Measurements from ENCODE around the gene MFN2.
"Not testable (repeated sequence)": the region's sequence is repeated elsewhere in the genome, so short reads cannot be mapped to it uniquely, and the experiment has no call there.

Gene MFN2

DNA sequence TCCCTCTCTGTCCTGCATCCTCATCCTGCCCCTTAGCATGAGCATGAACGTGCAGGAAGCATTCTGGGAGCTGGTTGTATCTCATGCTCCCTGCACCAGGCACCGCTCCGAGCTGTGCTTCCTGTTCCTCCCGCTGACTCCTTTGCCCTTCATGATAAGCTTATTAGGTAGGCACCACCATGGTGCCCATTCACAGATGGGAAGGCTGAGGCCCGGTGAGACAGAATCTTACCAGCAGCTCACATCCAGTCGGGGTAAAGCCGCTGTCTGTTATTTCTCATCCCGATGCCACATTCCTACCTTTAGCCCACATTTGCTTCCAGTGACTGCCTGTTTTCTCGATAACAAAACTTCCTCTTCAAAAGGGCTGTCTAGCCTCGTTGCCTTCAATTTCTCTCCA is 46.3 kb downstream of the MFN2 start:
- DNase-seq (ENCODE audit: low read depth) = no peak

DNA sequence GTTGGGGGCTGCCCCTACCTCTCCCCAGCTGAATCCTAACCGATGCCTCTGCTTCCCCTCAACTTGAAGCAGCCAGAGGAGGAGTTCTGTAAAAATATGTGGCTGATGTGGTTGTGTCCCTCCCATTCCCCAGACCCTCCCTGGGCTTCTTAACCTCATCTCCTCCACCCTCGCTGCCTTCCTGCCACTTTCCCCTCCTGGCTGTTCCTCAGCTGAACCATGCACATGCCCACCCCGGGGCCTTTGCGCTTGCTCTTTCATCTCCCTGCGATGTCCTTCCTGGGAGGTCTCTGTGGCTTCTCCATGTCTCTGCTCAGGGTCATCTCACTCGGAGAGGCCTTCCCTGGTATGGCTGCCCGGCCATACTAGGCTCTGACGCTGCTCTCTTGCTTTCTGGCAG is 48.0 kb downstream of the MFN2 start:
- DNase-seq (ENCODE audit: low read depth) = no peak

DNA sequence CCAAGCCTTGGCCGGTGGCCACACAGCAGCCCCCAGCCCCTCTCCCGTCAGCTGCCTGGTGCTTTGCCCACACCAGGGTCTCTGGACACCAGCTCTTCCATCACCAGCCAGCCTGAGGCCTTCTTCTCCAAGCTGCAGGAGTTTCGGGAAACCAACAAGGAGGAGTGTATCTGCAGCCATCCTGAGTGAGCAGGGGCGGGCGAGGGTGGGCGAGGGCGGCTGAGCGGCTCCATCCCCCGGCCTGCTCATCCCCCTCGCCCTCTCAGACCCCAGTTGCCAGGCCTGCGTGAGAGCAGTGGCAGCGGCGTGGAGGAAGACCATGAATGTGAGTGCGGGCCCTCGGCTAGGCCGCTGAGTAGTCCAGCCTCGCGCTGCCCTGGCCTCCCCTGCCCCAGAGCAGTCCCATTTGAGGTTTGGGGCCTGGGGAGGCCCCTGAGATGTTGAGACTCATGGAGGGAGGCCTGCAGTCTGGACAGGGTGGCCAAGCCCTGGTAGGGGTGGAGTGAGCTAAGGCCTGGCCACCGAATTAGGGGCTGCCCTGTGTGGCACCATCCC is 48.8 kb downstream of the MFN2 start:
- DNase-seq (ENCODE audit: low read depth) = no peak

DNA sequence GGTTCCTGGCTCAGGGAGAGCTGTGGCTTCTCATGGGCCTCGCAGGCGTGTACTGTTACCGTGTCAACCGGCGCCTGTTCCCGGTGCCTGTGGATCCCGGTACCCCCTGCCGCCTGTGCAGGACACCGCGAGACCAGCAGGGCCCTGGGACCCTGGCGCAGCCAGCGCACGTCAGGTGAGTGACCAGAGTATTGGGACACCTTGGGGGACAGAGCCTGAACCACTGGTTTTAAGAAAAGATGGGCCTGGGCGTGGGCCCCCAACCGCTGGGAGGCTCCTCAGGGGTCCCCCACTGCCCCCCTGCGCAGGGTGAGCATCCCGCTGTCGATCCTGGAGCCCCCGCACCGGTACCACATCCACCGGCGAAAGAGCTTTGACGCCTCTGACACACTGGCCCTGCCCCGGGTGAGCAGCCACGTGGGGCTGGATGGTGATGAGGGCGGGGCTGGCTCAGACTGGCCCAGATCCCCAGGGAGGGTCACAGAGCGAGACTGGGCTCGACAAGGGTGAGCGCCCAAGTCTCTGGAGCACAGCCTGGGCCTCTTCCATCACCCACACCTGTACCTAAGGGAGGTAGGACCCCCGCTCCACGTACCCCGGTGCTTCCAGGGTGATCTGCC is 49.6 kb downstream of the MFN2 start:
- DNase-seq (ENCODE audit: low read depth) = no peak

DNA sequence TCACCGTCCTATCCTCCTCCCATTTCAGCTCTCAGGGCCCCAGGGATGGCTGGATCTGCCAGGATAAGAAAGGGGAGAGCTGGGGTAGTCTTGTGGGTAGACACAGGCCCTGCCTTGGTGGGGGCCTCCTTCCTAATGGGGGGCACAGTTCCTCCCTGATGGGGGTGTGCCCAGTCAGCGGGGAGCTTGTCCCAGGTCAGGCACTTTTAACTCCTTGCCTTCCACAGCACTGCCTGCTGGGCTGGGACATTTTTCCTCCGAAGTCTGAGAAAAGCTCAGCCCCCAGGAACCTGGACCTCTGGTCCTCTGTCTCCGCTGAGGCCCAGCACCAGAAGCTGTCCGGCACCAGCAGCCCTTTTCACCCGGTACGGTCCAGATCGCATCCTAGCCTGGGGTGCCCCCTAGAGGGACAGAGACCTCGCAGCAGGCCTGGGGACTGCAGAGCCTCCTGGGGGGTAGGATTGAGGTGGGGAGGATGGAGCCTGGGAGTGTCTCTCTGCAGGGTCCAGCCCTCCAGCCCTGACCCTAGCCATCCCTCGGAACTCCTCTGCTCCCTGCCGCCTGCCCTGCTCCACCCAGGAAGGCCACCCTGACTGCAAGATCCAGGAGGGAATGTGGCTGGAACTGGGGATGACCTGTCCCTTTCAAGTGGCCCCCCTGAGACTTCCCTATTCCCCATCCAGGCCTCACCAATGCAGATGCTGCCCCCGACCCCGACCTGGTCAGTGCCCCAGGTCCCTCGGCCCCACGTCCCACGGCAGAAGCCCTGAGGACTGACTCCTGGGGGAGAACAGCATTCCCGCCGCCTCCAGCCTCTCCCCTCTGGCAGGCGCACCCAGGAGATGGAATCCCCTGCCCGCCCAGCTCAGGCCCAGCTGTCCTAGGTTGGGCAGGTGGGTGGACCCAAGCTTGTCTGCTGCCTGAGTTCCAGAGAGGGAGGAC is 51.1 kb downstream of the MFN2 start:
- peak; percentile 34 for DNase-seq (ENCODE audit: low read depth)

DNA sequence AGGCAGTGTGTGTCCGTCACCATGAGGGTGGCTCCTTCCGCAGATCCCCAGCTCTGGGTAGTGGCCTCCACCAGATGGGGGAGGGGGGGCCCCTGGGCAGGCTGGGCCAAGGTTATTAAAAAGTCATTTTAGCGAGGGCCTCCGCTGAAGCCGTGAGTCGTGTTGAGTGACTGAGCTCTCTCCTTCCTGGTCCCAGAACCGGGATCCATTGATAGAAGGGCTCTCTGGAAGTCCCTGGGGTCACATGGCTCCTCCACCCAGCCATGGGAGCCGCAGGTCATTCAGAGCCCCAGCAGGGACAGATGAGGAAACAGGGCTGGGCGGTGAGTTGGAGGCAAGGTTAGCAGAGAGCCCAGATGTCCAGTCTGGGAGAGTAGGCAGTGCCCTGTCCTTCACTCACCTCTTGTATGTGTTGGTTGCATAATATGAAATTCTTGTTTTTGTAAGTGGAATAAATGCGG is 51.9 kb downstream of the MFN2 start:
- no peak for DNase-seq (ENCODE audit: low read depth)

DNA sequence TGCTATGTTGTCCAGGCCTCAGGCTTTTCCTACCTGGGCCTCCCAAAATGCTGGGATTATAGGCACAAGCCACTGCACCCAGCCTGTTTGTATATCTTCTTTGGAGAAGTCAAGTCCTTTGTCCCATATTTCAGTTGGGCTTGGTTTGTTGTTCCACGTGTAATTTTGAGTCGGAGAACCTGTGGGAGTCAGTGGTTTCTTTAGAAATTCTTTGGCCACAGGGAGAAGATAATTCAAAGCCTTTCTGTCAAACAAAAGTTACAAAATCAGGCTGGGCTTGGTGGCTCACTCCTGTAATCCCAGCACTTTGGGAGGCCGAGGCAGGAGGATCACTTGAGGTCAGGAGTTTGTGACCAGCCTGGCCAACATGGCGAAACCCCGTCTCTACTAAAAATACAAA is 53.2 kb downstream of the MFN2 start:
- DNase-seq (ENCODE audit: low read depth) = not testable (repeated sequence)

DNA sequence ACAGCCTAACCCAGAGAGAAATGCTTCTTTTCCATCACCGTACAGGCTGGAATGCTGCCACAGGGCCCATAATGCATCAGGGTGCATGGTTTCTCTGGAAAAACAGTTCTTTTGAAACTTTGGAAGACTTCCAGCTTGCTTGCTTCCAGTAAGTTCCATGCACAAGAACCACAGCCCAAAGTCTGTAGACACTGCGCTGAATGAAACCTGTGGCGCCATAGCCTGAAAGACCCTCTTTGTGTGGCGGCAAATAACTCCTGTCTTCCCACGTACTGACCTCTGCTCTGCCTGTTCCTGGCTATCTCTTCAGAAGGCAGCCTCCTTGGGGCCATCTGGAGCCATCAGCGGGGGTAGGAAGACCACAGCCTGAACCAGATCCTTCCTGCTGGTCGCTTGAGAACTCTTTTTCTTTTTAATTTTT is 54.1 kb downstream of the MFN2 start:
- no peak for DNase-seq (ENCODE audit: low read depth)

DNA sequence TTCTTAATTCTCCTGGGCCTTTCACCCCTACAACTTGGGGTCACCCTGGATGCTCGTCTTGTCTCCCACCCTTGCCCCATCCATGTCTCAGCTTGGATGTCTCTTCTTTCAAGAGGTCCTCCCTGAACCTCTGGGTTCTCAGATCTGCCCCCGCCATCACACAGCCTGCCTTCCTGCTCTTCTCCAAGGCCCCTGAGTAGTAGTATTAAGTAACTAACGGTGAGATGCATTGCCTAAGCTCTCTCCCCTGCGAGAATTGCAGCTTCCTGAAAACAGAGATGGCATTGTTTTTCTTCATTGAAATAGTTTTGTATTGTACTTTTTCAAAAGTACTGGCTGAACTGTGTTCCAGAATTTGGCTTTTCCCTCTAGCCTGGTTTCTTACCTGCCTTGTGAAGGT is 55.1 kb downstream of the MFN2 start:
- no peak for DNase-seq (ENCODE audit: low read depth)

DNA sequence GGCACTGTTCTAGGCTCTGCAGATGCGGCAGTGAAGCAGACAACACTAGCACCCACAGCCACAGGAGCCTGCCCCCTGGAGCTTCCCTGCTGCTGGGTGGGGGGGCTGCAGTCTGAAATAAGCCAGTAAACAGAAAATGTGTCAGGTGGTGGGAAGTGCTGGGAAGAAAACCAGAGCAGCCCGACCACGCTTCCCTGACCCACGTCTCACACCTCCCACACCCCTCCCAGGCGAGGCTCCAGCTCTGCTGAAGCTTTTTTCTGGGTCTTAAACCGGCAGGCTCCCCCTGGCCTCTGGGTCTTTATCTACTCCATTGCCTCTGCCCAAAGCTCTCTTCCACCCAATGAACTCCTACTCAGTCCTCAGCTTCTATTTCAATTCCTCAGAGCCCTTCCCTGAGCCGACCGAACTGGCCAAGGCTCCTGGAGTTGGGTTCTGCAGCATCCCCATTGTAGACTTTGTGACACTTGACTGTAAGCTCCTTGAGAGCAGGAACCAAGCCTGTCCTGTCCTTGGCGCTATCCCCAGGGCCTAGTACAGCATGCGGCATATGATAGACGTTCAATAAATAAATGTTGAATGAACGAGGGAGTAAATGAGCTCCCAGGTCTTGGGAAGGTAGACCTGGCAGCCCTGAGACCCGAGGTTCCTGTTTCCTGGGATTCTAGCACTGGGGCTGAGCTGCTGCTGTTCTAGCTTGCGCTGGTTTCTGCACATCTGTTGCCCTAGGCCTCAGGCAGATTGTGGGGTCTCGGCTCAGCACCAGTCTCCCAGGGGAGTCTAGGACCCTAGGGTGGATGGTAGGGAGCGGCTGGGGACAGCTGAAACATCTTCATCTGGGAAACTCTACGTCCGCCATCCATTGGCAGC is 57.5 kb downstream of the MFN2 start:
- no peak for DNase-seq (ENCODE audit: low read depth)

DNA sequence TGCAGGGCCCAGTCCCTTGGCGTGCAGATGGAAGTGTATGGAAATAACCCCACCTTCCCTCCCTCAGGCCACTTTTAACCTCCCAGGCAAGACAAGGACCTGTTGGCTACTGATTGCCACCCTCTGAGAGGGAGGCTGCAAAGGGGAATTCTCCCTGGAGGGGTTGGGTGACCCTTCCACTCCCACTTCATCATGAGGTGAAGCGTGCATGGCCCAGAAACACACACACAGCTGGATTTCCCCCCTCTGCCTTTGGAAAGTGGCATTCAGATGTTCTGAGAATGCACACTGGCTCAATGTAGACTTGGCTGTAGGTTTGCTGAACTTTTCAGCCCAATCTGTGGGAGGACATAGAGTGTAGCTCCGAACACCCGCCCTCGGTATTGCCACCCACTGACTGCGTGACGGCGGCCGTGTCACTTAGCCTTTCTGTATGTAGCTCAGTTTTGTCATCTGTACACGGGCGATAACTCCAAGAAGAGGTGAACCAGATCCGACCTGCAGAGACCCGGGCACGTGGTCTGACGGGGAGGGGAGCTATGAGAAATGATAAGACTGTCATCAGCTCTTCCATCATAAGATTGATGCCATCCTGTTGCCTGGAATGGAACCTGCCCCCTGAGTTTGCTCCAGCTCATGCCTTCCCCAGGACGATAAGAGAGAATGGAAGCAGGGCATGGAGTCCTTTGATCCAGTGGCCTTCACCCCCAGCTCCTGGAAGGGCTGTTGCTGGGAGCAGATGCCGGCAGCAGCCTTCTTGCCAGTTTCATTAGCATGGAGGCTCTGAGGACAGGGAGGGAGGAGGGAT is 58.3 kb downstream of the MFN2 start:
- DNase-seq (ENCODE audit: low read depth) = no peak

DNA sequence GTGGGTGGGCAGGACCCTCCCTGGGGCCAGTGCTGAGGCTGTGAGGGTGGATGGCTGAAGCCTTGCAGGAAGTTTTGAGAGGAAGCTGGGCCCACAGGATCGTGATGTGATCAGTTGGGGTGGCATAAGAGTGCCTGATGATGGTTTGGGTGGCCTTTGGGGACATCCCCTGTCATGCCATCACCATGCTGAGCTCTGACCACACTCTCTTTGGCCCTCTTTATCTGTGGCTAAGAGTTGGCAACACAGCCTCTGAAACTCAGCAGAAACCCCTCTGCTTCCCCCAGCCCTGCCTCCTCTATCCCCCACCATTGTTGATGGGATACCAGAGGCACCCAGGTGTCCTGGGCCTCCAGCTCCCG is 58.9 kb downstream of the MFN2 start:
- DNase-seq (ENCODE audit: low read depth) = no peak

DNA sequence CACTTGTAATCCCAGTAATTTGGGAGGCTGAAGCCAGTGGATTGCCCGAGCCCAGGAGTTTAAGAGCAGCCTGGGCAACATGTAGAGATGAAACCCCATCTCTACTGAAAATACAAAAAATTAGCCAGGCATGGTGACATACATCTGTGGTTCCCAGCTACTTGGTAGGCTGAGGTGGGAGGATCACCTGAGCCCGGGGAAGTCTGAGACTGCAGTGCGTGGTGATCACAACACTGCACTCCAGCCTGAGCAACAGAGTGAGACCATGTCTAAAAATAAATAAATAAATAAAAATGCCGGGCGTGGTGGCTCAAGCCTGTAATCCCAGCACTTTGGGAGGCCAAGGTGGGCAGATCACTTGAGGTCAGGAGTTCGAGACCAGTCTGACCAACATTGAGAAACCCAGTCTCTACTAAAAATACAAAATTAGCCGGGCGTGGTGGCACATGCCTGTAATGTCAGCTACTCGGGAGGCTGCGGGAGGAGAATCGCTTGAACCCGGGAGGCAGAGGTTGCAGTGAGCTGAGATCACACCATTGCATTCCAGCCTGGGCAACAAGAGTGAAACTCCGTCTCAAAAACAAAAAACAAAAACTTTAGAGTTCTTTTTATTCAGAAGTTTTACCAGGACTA is 59.7 kb downstream of the MFN2 start:
- DNase-seq (ENCODE audit: low read depth) = not testable (repeated sequence)

DNA sequence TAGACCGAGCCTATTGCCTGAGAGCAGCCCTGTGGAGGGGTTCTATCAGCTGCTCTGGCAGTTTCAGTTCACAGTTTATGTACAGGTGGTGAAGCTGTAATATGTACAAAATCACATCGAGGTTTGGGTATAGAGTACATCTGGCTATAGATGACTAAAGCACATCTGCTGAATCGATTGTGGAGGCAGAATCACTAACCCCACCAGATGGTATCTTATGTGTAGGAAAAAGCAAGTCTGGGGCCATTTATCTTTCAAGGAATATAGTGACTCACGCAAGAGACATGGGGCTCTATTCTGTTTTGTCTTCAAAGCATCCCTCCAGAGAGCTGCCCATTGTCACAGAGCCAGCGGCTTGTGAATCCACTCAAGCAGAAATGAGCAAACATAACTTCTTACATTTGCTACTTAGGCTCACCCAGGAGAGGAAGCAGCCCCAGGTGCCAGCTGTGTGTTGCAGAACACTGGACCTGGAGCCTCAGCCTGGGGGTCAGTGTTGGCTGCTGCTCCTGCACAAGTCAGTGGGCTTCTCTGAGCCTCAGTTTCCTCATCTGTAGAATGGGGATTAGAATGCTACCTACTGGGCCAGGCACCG is 60.3 kb downstream of the MFN2 start:
- no peak for DNase-seq (ENCODE audit: low read depth)

DNA sequence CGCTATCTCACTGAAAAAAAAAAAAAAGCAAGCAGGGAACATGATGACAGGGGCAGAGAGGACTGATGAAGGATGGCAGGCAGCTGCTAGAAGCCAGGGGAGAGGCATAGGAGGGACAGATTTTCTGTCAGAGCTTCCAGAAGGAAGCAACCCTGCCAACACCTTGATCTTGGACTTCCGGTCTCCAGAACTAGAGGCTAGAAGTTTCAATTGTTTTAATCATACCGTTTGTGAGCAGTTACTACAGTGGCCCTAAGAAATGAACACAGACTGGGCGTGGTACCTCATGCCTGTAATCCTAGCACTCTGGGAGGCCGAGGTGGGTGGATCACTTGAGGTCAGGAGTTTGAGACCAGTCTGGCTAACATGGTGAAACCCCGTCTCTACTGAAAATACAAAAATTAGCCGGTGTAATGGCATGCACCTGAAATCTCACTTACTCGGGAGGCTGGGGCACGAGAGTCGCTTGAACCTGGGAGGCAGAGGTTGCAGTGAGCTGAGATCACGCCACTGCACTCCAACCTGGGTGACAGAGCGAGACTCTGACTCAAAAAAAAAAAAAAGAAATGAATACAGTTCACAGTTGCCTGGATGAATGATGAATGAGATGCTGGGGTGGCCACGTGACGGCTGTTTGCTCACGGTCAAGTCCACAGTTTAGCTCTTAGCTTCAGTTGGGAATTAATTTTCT is 64.1 kb downstream of the MFN2 start:
- DNase-seq (ENCODE audit: low read depth) = not testable (repeated sequence)

DNA sequence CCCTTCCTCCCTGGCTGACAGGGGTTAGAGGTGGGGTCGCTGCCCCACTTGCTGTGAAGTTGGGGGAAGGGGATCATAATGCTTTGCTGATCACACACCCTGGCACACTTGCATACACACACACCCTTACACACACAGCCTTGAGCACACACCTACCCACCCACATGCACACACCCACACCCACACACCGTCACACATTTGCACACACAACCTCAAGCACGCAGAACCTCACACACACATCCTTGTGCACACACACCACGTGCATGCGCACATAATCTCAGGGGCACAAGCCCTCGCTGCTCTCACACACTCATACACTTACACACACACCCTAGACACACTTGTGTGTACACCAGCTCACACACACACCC is 66.5 kb downstream of the MFN2 start:
- no peak for DNase-seq (ENCODE audit: low read depth)

DNA sequence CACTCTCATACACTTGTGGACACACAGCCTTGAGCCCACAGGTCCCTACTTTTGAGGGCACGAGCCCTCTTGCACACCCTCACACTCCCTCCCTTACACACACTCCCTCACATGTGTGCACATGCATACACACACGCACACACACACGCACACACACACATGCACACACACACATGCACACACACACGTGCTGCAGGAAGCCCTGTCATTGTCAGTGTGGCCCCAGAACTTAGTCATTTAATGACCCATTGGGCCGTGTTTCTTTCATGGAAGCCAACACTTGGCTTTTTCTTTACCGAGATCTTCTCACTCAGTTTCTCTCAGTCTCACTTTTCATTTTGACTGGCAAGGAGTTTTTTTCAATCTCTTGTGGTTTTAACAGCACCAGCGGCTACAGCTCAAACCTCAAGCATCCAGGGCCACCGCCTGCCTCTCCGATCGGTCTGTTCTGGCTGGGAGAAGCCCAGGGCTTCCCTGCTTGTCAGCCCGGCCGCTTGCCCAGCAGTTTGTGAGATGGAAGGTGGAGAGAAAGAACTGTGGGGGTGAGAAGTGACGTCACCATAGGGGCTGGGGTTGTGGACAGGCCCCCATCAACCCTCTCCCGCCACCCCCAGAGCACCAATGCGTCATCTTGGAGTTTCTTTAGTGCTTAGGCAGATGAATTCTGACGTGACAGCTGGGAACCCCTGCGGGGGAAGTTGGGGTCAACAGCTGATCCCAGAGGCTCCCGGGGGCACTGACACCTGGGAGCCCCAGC is 67.1 kb downstream of the MFN2 start:
- DNase-seq (ENCODE audit: low read depth) = peak; percentile 43

DNA sequence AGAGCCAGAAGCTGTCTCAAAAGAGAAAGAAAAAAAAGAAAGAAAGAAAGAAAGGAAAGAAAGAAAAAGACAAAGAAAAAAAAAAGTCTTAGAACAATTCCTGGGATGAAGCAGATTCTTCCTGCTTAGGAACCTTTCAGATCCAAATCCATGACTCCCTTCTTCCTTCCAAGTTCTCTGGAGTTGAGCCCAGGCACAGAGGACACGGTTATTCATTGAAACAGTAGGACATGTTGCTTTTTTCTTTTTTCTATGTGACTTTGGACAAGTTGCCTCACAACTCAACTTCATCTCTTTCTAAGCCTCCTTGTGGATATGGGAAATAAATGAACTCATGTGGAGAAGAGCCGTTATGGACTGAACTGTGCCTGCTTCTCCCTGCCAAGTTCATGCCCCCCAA is 68.1 kb downstream of the MFN2 start:
- DNase-seq (ENCODE audit: low read depth) = no peak

DNA sequence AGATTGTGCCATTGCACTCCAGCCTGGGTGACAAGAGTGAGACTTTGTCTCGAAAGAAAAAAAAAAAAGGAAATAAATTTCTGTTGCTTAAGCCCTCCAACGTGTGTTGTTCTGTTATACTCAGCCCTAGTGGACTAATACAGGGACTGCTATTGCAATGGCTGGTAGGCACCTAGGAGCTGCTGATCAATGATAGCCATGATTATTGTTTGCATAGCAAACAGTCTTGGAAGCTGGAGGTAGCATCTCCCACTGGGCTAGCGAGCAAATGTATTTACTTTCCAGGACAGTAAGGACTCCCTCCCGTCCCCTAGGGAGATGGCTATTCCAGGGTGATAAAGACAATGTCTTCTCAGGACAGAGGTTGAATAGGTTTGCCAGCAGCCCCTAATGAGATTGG is 69.4 kb downstream of the MFN2 start:
- no peak for DNase-seq (ENCODE audit: low read depth)

Data from stimulated activated CD8-positive, alpha-beta memory T cell treated with anti-CD3 and anti-CD28 coated beads, Interleukin-4, amount 100 ng/mL, for 24 hours (primary cell).